Ovary (tissue), 3 donors: ENCODE results near the gene FITM1.

Source experiments
- CTCF ChIP-seq, 3 donors: fragments of 450-650 bp in 2 of 3; fragments of 200-600 bp in 1 of 3; IDR thresholded peaks; one replicate each; pipeline versions ENCODE4 v1.5.1 to v1.8.0; 2016 to 2022; ENCODE audit warnings: antibody characterized with exemption in 3 of 3, mild to moderate bottlenecking in 1 of 3
- POLR2A ChIP-seq: fragments of 450-650 bp; IDR thresholded peaks from one replicate; pipeline ENCODE4 v1.6.1; 2017; ENCODE audit warnings: antibody characterized with exemption, mild to moderate bottlenecking, moderate library complexity
- donor health status: DM: no; HTN: no; CAD: no.

- no peak for TF ChIP-seq CTCF (IDR thresholded peaks at IDR 0.05)
- TF ChIP-seq POLR2A: no peak
Measured at GRCh38 chr14:24094841-24095270, 35.6 kb upstream of the FITM1 start.
